H1 (cell line): ENCODE results near the gene NFIX. TPM values are rescaled to one million over a fixed set of nuclear protein-coding genes. Genes with fewer than 3 reads are reported as not detected.

ENCODE experiments used
- CTCF ChIA-PET: fragments of 300-600 bp; sonication (Branson Sonifier 250); formaldehyde crosslinking; loops from one replicate; lab custom pipeline; 2021; ENCODE audit not compliant: partially characterized antibody; lab: Charles Lee
- POLR2A ChIA-PET: fragments of 300-600 bp; sonication (Branson Sonifier 250); formaldehyde crosslinking; loops from one replicate; lab custom pipeline; 2021; ENCODE audit warnings: inconsistent platforms; ENCODE audit not compliant: partially characterized antibody; lab: Charles Lee
- DNase-seq, 2 experiments: peaks; one replicate each; pipeline versions ENCODE4 v3.0.0 to v3.0.0-alpha.2; 2010 to 2022; ENCODE audit warnings: low spot score in 2 of 2, low read depth in 1 of 2, mixed read lengths in 1 of 2
- FAIRE-seq: peaks from 2 replicates; lab custom pipeline; 2011; peaks lifted over from hg19 to GRCh38; lab: Jason Lieb, UNC
- H2AFZ ChIP-seq: 2 replicates; pipeline ENCODE4 v1.8.1; 2012; ENCODE audit warnings: low read length, inconsistent platforms
- H2AK5ac ChIP-seq: 2 replicates; pipeline ENCODE4 v1.6.1; 2013; ENCODE audit warnings: low read depth, low read length
- H2BK120ac ChIP-seq: replicated peaks from 2 replicates; pipeline ENCODE3; 2013; ENCODE audit warnings: low read depth, low read length, inconsistent platforms
- H2BK12ac ChIP-seq: 2 replicates; pipeline ENCODE4 v1.6.1; 2013; ENCODE audit warnings: low read depth, low read length
- H2BK15ac ChIP-seq: 2 replicates; pipeline ENCODE4 v1.6.1; 2013; ENCODE audit warnings: low read length
- H2BK20ac ChIP-seq: 2 replicates; pipeline ENCODE4 v1.6.1; 2013; ENCODE audit warnings: low read length
- H2BK5ac ChIP-seq: 2 replicates; pipeline ENCODE4 v1.6.1; 2013; ENCODE audit warnings: low read depth, low read length
- H3K14ac ChIP-seq: 2 replicates; pipeline ENCODE4 v1.6.1; 2013; ENCODE audit warnings: inconsistent platforms; ENCODE audit not compliant: insufficient read length
- H3K18ac ChIP-seq: 2 replicates; pipeline ENCODE4 v1.6.1; 2013; ENCODE audit warnings: low read length; ENCODE audit errors: extremely low read depth
- H3K23ac ChIP-seq: 2 replicates; pipeline ENCODE4 v1.6.1; 2013; ENCODE audit warnings: inconsistent platforms; ENCODE audit not compliant: insufficient read length
- H3K23me2 ChIP-seq: 2 replicates; pipeline ENCODE4 v1.6.1; 2013; ENCODE audit warnings: low read depth, low read length
- H3K27ac ChIP-seq: 2 replicates; pipeline ENCODE4 v1.6.1; 2011; ENCODE audit warnings: low read depth, low read length, inconsistent platforms
- H3K27me3 ChIP-seq, 4 experiments: replicated peaks in 1 of 4; 1 replicate in 1 of 4; 2 replicates in 3 of 4; pipeline versions ENCODE4 v1.6.1 to v1.8.1; 2011 to 2013; ENCODE audit warnings: low read length in 3 of 4, mild to moderate bottlenecking in 3 of 4, inconsistent platforms in 2 of 4, mixed read lengths in 2 of 4, moderate library complexity in 1 of 4; ENCODE audit not compliant: control insufficient read depth in 3 of 4, insufficient read depth in 3 of 4; ENCODE audit errors: extremely low read depth in 1 of 4
- H3K36me3 ChIP-seq, 4 experiments: 2 replicates each; pipeline versions ENCODE4 v1.6.1 to v1.8.1; 2011 to 2013; ENCODE audit warnings: mild to moderate bottlenecking in 4 of 4, low read length in 3 of 4, moderate library complexity in 2 of 4, control low read depth in 1 of 4, inconsistent platforms in 1 of 4; ENCODE audit not compliant: insufficient read depth in 4 of 4, control insufficient read depth in 2 of 4
- H3K4ac ChIP-seq: replicated peaks from 2 replicates; pipeline ENCODE3; 2013; ENCODE audit warnings: low read length, low read depth, mixed read lengths, inconsistent platforms; ENCODE audit not compliant: insufficient read length
- H3K4me1 ChIP-seq, 4 experiments: replicated peaks in 1 of 4; 1 replicate in 1 of 4; 2 replicates in 3 of 4; pipeline versions ENCODE4 v1.6.1 to v1.8.1; 2011 to 2013; ENCODE audit warnings: low read length in 3 of 4, inconsistent platforms in 2 of 4, mixed read lengths in 1 of 4; ENCODE audit not compliant: insufficient read depth in 4 of 4, control insufficient read depth in 3 of 4
- H3K4me2 ChIP-seq, 2 experiments: 2 replicates each; pipeline versions ENCODE4 v1.6.1 to v1.8.1; 2011 to 2013; ENCODE audit warnings: low read depth in 2 of 2, low read length in 2 of 2, control low read depth in 1 of 2, inconsistent platforms in 1 of 2, mild to moderate bottlenecking in 1 of 2; ENCODE audit not compliant: insufficient read depth in 1 of 2
- H3K4me3 ChIP-seq, 4 experiments: fragments of 200-600, 300-600 bp in 1 of 4; sonication (generic), shearing (Covaris generic), sonication (Bioruptor Twin) in 1 of 4; 2 replicates each; pipeline versions ENCODE4 v1.5.1 to v1.8.1; 2011 to 2016; ENCODE audit warnings: low read length in 4 of 4, low read depth in 3 of 4, control low read depth in 2 of 4, inconsistent platforms in 2 of 4, mild to moderate bottlenecking in 2 of 4, mixed read lengths in 1 of 4, moderate library complexity in 1 of 4; ENCODE audit not compliant: insufficient read depth in 2 of 4; ENCODE audit errors: extremely low read depth in 1 of 4
- H3K56ac ChIP-seq: replicated peaks from 2 replicates; pipeline ENCODE3; 2013; ENCODE audit warnings: low read depth, mild to moderate bottlenecking, mixed read lengths, low read length, inconsistent platforms; ENCODE audit not compliant: insufficient read length
- H3K79me1 ChIP-seq: 2 replicates; pipeline ENCODE4 v1.6.1; 2013; ENCODE audit warnings: low read depth, low read length, control low read depth
- H3K79me2 ChIP-seq, 2 experiments: 2 replicates each; pipeline versions ENCODE4 v1.6.1 to v1.8.1; 2012 to 2013; ENCODE audit warnings: low read length in 2 of 2, mild to moderate bottlenecking in 2 of 2, inconsistent platforms in 1 of 2; ENCODE audit not compliant: insufficient read depth in 2 of 2, control insufficient read depth in 1 of 2
- H3K9ac ChIP-seq, 4 experiments: replicated peaks in 1 of 4; 1 replicate in 1 of 4; 2 replicates in 3 of 4; pipeline versions ENCODE4 v1.6.1 to v1.8.1; 2011 to 2013; ENCODE audit warnings: low read depth in 3 of 4, low read length in 3 of 4, control low read depth in 2 of 4, mild to moderate bottlenecking in 2 of 4, moderate library complexity in 2 of 4, inconsistent platforms in 1 of 4; ENCODE audit errors: extremely low read depth in 1 of 4
- H3K9me3 ChIP-seq, 2 experiments: 2 replicates each; pipeline versions ENCODE4 v1.6.1 to v1.8.1; 2012 to 2013; ENCODE audit warnings: mild to moderate bottlenecking in 2 of 2, moderate library complexity in 2 of 2, control low read depth in 1 of 2, inconsistent platforms in 1 of 2, low read depth in 1 of 2, low read length in 1 of 2, mixed read lengths in 1 of 2; ENCODE audit not compliant: insufficient read depth in 2 of 2
- H4K20me1 ChIP-seq, 2 experiments: replicated peaks in 1 of 2; 2 replicates each; pipeline versions ENCODE3 to v1.8.1; 2011 to 2013; ENCODE audit warnings: inconsistent platforms in 2 of 2, low read length in 2 of 2, mild to moderate bottlenecking in 1 of 2; ENCODE audit not compliant: insufficient read depth in 2 of 2, control insufficient read depth in 1 of 2
- H4K5ac ChIP-seq: 2 replicates; pipeline ENCODE4 v1.6.1; 2013; ENCODE audit warnings: low read length, low read depth, mixed read lengths, inconsistent platforms; ENCODE audit not compliant: insufficient read length
- H4K8ac ChIP-seq: 2 replicates; pipeline ENCODE4 v1.8.0; 2013; ENCODE audit warnings: mild to moderate bottlenecking, moderate library complexity, low read length, inconsistent platforms; ENCODE audit not compliant: insufficient read depth; ENCODE audit errors: extremely low read depth
- H4K91ac ChIP-seq: replicated peaks from 2 replicates; pipeline ENCODE3; 2013; ENCODE audit warnings: low read length, mixed read lengths, inconsistent platforms; ENCODE audit not compliant: insufficient read length
- CBX8 ChIP-seq: fragments of 300-800, 300-1000 bp; sonication (generic); IDR thresholded peaks from 2 replicates; pipeline ENCODE4 v1.7.1; 2016; ENCODE audit warnings: low read depth, low read length, borderline replicate concordance
- EZH2 ChIP-seq: fragments of 200-600 bp; sonication (generic); IDR thresholded peaks from 2 replicates; pipeline ENCODE4 v1.7.1; 2012; ENCODE audit warnings: low read depth, mild to moderate bottlenecking, moderate library complexity, low read length, inconsistent platforms; ENCODE audit not compliant: severe bottlenecking
- PHF8 ChIP-seq: fragments of 200-600 bp; sonication (generic); conservative IDR thresholded peaks from 2 replicates; pipeline ENCODE4 v1.7.1; 2012; ENCODE audit warnings: low read depth, mild to moderate bottlenecking, inconsistent platforms, low read length, moderate library complexity
- POLR2A ChIP-seq, 2 experiments: IDR thresholded peaks; 1 replicate in 1 of 2; 2 replicates in 1 of 2; pipeline ENCODE4 v1.6.1; 2011; ENCODE audit warnings: low read depth in 2 of 2, low read length in 2 of 2, mild to moderate bottlenecking in 2 of 2; ENCODE audit errors: control extremely low read depth in 1 of 2
- POLR2AphosphoS5 ChIP-seq: IDR thresholded peaks from 2 replicates; pipeline ENCODE4 v1.6.1; 2011; ENCODE audit warnings: low read depth, low read length
- YY1 ChIP-seq: IDR thresholded peaks from 2 replicates; pipeline ENCODE4 v1.6.1; 2011; ENCODE audit warnings: low read depth, mild to moderate bottlenecking, low read length
- WGBS, 2 experiments: shearing (Covaris generic) in 1 of 2; methylation state at CpG; one replicate each; pipeline versions ENCODE4 v1.1.6 to v1.1.7; 2013 to 2015; ENCODE audit warnings: low lambda C conversion rate in 2 of 2, mixed read lengths in 2 of 2, inconsistent platforms in 1 of 2, low coverage in 1 of 2, missing lambda C conversion rate in 1 of 2; ENCODE audit not compliant: insufficient replicate concordance in 2 of 2, insufficient coverage in 1 of 2, insufficient read length in 1 of 2; ENCODE audit errors: extremely low coverage in 1 of 2, missing lambda C conversion rate in 1 of 2; 5-methylcytosine and 5-hydroxymethylcytosine counted together
- polyA plus RNA-seq, 7 experiments: library from polyadenylated mRNA; depleted of rRNA in 3 of 7; stranded (reverse) in 5 of 7; unstranded in 2 of 7; fragments of >200 nt in 5 of 7; fragments of 200-250 nt in 2 of 7; gene quantifications; 1 replicate in 5 of 7; 2 replicates in 1 of 7; 4 replicates in 1 of 7; pipeline versions ENCODE4 v1.2.1 to v1.2.3, GENCODE V29; 2011 to 2013; ENCODE audit warnings: missing spikeins in 2 of 7, mixed read lengths in 2 of 7
- total RNA-seq: library from RNA; stranded (reverse); fragmentation: NEBNext Ultra II Directional; extraction: Animal tissue kit (Norgen Biotek cat#: 25700); gene quantifications from 2 replicates; pipeline ENCODE4 v1.2.1, GENCODE V29; 2021

NFIX gene
- total and polyA plus RNA-seq, 2 of the 8 experiments (the other 6 are each of a cell fraction or from before 2014, with no cell fraction given): 0.03 to 0.20 TPM

- Histone ChIP-seq H3K27ac (no peak overlapping the region), H4K8ac (no peak overlapping the region; the same call in 1 of the 2 replicates), H4K5ac (no peak overlapping the region), H2BK5ac (no peak overlapping the region), H4K91ac (no peak overlapping the region), H3K14ac (no peak overlapping the region), H3K9ac (no peak overlapping the region), H3K36me3 (peaks cover 19 to 59% (median 32%) of the 10 kb centered on the region in 4 experiments), H3K56ac (no peak overlapping the region), H3K79me1 (peaks cover 6% of the 10 kb centered on the region), H3K18ac (no peak overlapping the region; the same call in 1 of the 2 replicates), H2AFZ (no peak overlapping the region), H3K79me2 (peaks cover 4 to 31% of the 10 kb centered on the region in 2 experiments; a peak in 3 of 4 replicates), H3K4me3 (no peak overlapping the region), H3K4ac (no peak overlapping the region), H2AK5ac (no peak overlapping the region), H3K27me3 (no peaks in the 10 kb centered on the region), H2BK20ac (no peak overlapping the region), H2BK120ac (no peak overlapping the region), H3K23me2 (peaks cover 6% of the 10 kb centered on the region), H2BK12ac (no peak overlapping the region), H4K20me1 (peaks cover 0 to 9% of the 10 kb centered on the region in 2 experiments), H2BK15ac (no peak overlapping the region), H3K9me3 (no peaks in the 10 kb centered on the region), H3K4me1 (peaks cover 0 to 4% (median 2%) of the 10 kb centered on the region in 4 experiments; a peak in 3 of 7 replicates), H3K23ac (no peak overlapping the region), H3K4me2 (no peak overlapping the region)
- DNase-seq: no peak
- ChIA-PET CTCF (interaction anchor here (1.6 to 6.7 kb wide), 2 partner anchors 10 to 14 kb away, joined by 3 to 62 read pairs; no protein-coding TSS in a partner anchor), POLR2A (interaction anchor here (0.6 to 8.1 kb wide), 23 partner anchors 6 to 212 kb away, joined by 3 to 71 read pairs (median 4); partner anchors contain the start of genes CALR, DNASE2, FARSA and GCDH)
- TF ChIP-seq CBX8 (no peak), POLR2AphosphoS5 (0 out of 2 replicates have a peak, but pooled peaks have one; percentile 14), PHF8 (no peak), EZH2 (no peak), POLR2A (IDR thresholded peaks at IDR 0.05; ENCODE audit: control extremely low read depth in 1 of 2, low read depth in 2 of 2, low read length in 2 of 2) (peak in 1 of 2 experiments; percentile 33; a peak in 1 of 3 replicates), YY1 (no peak)
- WGBS, 2 experiments: 92% methylated on average over 12 of the region's 12 CpGs; no CpG with 5 or more reads in 1 of the 2 experiments
- FAIRE-seq: no peak
Measured at GRCh38 chr19:12952488-12953137, 42.7 kb upstream of the NFIX start.
